GM23248 (cell line): ENCODE data around the gene VASP. TPM values are rescaled to one million over a fixed set of nuclear protein-coding genes. Genes with fewer than 3 reads are reported as not detected.

Experiments
- DNase-seq: peaks from one replicate; pipeline ENCODE4 v3.0.0-alpha.2; 2015
- H2AFZ ChIP-seq: fragments of 200-600 bp; sonication (generic); 2 replicates; pipeline ENCODE4 v1.6.1; 2016; ENCODE audit warnings: antibody characterized with exemption
- H3F3A ChIP-seq: fragments of 200-600 bp; sonication (generic); 2 replicates; pipeline ENCODE4 v1.6.1; 2016; ENCODE audit warnings: mild to moderate bottlenecking, antibody characterized with exemption, mixed run types; ENCODE audit not compliant: insufficient read depth
- H3K27ac ChIP-seq: fragments of 200-600 bp; sonication (generic); 2 replicates; pipeline ENCODE4 v1.5.1; 2016; ENCODE audit warnings: mild to moderate bottlenecking
- H3K27me3 ChIP-seq: fragments of 200-600 bp; sonication (generic); replicated peaks from 2 replicates; pipeline ENCODE4 v1.6.1; 2016; ENCODE audit warnings: mild to moderate bottlenecking; ENCODE audit not compliant: insufficient read depth
- H3K36me3 ChIP-seq: fragments of 200-600 bp; sonication (generic); 2 replicates; pipeline ENCODE4 v1.6.1; 2016; ENCODE audit warnings: low read depth, mild to moderate bottlenecking
- H3K4me1 ChIP-seq: fragments of 200-600 bp; sonication (generic); 2 replicates; pipeline ENCODE4 v1.6.1; 2016; ENCODE audit warnings: mild to moderate bottlenecking; ENCODE audit not compliant: insufficient read depth
- H3K4me2 ChIP-seq: fragments of 200-600 bp; sonication (generic); one replicate; pipeline ENCODE4 v1.6.1; 2016; ENCODE audit warnings: mild to moderate bottlenecking; ENCODE audit not compliant: unreplicated experiment
- H3K4me3 ChIP-seq: fragments of 200-600 bp; sonication (generic); 2 replicates; pipeline ENCODE4 v1.5.1; 2016; ENCODE audit warnings: mild to moderate bottlenecking
- H3K79me2 ChIP-seq: fragments of 200-600 bp; sonication (generic); 2 replicates; pipeline ENCODE4 v1.6.1; 2016; ENCODE audit warnings: mild to moderate bottlenecking; ENCODE audit not compliant: insufficient read depth
- H3K9ac ChIP-seq: fragments of 200-600 bp; sonication (generic); 2 replicates; pipeline ENCODE4 v1.6.1; 2016; ENCODE audit warnings: mild to moderate bottlenecking
- H3K9me2 ChIP-seq: fragments of 200-600 bp; sonication (generic); 2 replicates; pipeline ENCODE4 v1.6.1; 2016; ENCODE audit warnings: mixed run types, mild to moderate bottlenecking, moderate library complexity; ENCODE audit not compliant: insufficient read depth
- H3K9me3 ChIP-seq: fragments of 200-600 bp; sonication (generic); one replicate; pipeline ENCODE4 v1.6.1; 2017; ENCODE audit warnings: low read depth
- H4K20me1 ChIP-seq: fragments of 200-600 bp; sonication (generic); 2 replicates; pipeline ENCODE4 v1.6.0; 2016; ENCODE audit not compliant: insufficient read depth
- EZH2 ChIP-seq: fragments of 200-600 bp; sonication (generic); IDR thresholded peaks from 2 replicates; pipeline ENCODE4 v1.6.1; 2018; ENCODE audit warnings: antibody characterized with exemption, mild to moderate bottlenecking; ENCODE audit not compliant: insufficient read depth, poor library complexity, severe bottlenecking
- EZH2phosphoT487 ChIP-seq: fragments of 200-600 bp; sonication (generic); IDR thresholded peaks from 2 replicates; pipeline ENCODE4 v1.6.1; 2018; ENCODE audit warnings: antibody characterized with exemption, moderate library complexity, mild to moderate bottlenecking, low read depth; ENCODE audit not compliant: insufficient read depth
- WGBS, 2 experiments: methylation state at CpG; one replicate each; pipeline ENCODE4 v1.1.6; 2015 to 2017; ENCODE audit warnings: low lambda C conversion rate in 2 of 2, low coverage in 1 of 2; ENCODE audit errors: missing lambda C conversion rate in 2 of 2; 5-methylcytosine and 5-hydroxymethylcytosine counted together
- in situ Hi-C: fragments of 300-500 bp; cut with MboI; formaldehyde crosslinking; loops from 2 replicates; pipeline ENCODE4 v1.15.0; 2020
- polyA plus RNA-seq: library from polyadenylated mRNA; unstranded; fragments of >200 nt; fragmentation: Nextera tagmentation; extraction: Ambion mirVana; gene quantifications from 2 replicates; pipeline ENCODE4 v1.2.1, GENCODE V29; 2016
- total RNA-seq: library from RNA; depleted of rRNA; stranded (reverse); fragments of >200 nt; shearing (Covaris generic); gene quantifications from 2 replicates; pipeline ENCODE4 v1.2.3, GENCODE V29; 2014

VASP gene
- total and polyA plus RNA-seq, 2 experiments from 2014 or later = 31.9 to 135 TPM

DNA sequence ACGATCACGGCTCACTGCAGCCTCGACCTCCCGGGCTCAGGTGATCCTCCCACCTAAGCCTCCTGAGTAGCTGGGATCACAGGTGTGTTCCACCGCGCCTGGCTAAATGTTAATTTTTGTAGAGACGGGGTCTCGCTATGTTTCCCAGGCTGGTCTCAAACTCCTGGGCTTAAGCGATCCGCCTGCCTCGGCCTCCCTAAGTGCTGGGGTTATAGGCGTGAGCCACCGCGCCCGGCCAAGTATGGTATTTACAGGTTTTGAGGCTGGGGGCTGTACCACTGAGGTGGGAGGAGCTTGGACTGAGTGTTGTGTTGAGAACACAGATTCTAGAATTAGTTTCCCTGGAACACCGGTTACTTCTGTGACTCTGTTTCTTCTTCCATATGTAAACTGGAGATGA is 9.5 kb upstream of the VASP start:
- H3K4me3 ChIP-seq = no peak overlapping the region
- H3K4me2 ChIP-seq = no peak overlapping the region
- 26% methylated on average over 16 of the region's 16 CpGs for WGBS, 2 experiments
- H3K9ac ChIP-seq = no peak overlapping the region
- 0 out of 2 replicates have a peak, but pooled peaks cover 3% of the 10 kb centered on the region for H3K4me1 ChIP-seq
- H3K27ac ChIP-seq = no peak overlapping the region
- no peaks in the 10 kb centered on the region for H3K9me2 ChIP-seq
- no peak overlapping the region for H2AFZ ChIP-seq
- no peaks in the 10 kb centered on the region for H4K20me1 ChIP-seq
- H3K9me3 ChIP-seq = no peaks in the 10 kb centered on the region
- no peak for TF ChIP-seq EZH2phosphoT487
- TF ChIP-seq EZH2 = no peak
- no peaks in the 10 kb centered on the region for H3K27me3 ChIP-seq
- in situ Hi-C loops = no loop called here
- no peak for DNase-seq
- H3K79me2 ChIP-seq = no peaks in the 10 kb centered on the region
- H3F3A ChIP-seq = 0 out of 2 replicates have a peak, but pooled peaks cover 5% of the 10 kb centered on the region
- H3K36me3 ChIP-seq = no peaks in the 10 kb centered on the region

DNA sequence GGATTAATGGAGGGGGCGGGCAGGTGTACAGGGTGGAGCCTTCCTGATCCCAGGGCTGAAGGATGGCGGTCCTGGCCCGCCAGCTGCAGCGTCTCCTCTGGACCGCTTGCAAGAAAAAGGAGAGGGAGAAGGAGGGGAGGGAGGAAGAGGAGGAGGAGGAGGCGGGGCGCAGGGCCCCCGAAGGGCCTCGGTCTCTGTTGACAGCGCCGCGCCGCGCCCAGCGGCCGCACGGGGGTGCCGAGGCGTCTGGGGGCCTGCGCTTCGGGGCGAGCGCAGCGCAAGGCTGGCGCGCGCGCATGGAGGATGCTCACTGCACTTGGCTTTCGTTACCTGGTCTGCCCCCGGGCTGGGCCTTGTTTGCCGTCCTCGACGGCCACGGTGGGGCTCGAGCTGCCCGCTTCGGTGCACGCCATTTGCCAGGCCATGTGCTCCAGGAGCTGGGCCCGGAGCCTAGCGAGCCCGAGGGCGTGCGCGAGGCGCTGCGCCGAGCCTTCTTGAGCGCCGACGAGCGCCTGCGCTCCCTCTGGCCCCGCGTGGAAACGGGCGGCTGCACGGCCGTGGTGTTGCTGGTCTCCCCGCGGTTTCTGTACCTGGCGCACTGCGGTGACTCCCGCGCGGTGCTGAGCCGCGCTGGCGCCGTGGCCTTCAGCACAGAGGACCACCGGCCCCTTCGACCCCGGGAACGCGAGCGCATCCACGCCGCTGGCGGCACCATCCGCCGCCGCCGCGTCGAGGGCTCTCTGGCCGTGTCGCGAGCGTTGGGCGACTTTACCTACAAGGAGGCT is 8.7 kb upstream of the VASP start, which contains the start of gene PPM1N:
PPM1N (plus strand) TSS at position 33 of the 785 bp plus-strand sequence; CDS start at position 63, 30 bp downstream.
- 0 out of 2 replicates have a peak, but pooled peaks cover 5% of the 10 kb centered on the region for H3F3A ChIP-seq
- H3K4me1 ChIP-seq = 0 out of 2 replicates have a peak, but pooled peaks cover 3% of the 10 kb centered on the region
- no peaks in the 10 kb centered on the region for H3K36me3 ChIP-seq
- H3K9me2 ChIP-seq = no peaks in the 10 kb centered on the region
- peak within 1 kb of the TSS; percentile 72 for H3K4me3 ChIP-seq
- no peaks in the 10 kb centered on the region for H3K27me3 ChIP-seq
- H3K4me2 ChIP-seq = peak within 1 kb of the TSS; percentile 92
- no peaks in the 10 kb centered on the region for H3K9me3 ChIP-seq
- peak; percentile 59 for DNase-seq
- in situ Hi-C loops = no loop called here
- H2AFZ ChIP-seq = peak within 1 kb of the TSS; percentile 93
- H3K79me2 ChIP-seq = no peaks in the 10 kb centered on the region
- no peak within 1 kb of the TSS for H3K27ac ChIP-seq
- H4K20me1 ChIP-seq = no peaks in the 10 kb centered on the region
- H3K9ac ChIP-seq = no peak within 1 kb of the TSS
- TF ChIP-seq EZH2phosphoT487 = no peak
- no peak for TF ChIP-seq EZH2
- WGBS, 2 experiments = 2 to 4% methylated on average over 69 to 84 of the region's 89 CpGs

GRCh38 chr19:45499196-45500180 is 7.8 kb upstream of the VASP start:
- peak; percentile 57 for DNase-seq
- Histone ChIP-seq H4K20me1 (no peaks in the 10 kb centered on the region), H3K27ac (no peak overlapping the region), H3K4me1 (0 out of 2 replicates have a peak, but pooled peaks cover 3% of the 10 kb centered on the region), H3K9me3 (no peaks in the 10 kb centered on the region), H3K4me3 (0 out of 2 replicates have a peak overlapping the region, but pooled peaks have one; percentile 48), H3K79me2 (no peaks in the 10 kb centered on the region), H3K9ac (no peak overlapping the region), H2AFZ (peak overlapping the region; percentile 52), H3K27me3 (no peaks in the 10 kb centered on the region), H3F3A (0 out of 2 replicates have a peak, but pooled peaks cover 5% of the 10 kb centered on the region), H3K4me2 (no peak overlapping the region), H3K36me3 (no peaks in the 10 kb centered on the region), H3K9me2 (no peaks in the 10 kb centered on the region)
- TF ChIP-seq EZH2 (no peak), EZH2phosphoT487 (no peak)
- WGBS, 2 experiments = 16 to 18% methylated on average over 37 of the region's 37 CpGs
- in situ Hi-C loops = no loop called here
